Testis (tissue), 3 donors: ENCODE measurements around the gene PCID2. TPM values are rescaled to one million over a fixed set of nuclear protein-coding genes. Genes with fewer than 3 reads are reported as not detected.

ENCODE experiments used
- DNase-seq: peaks from one replicate; pipeline ENCODE4 v3.0.0-alpha.2; 2019
- H3K27ac ChIP-seq, 2 donors: fragments of 200-600 bp; sonication (generic); one replicate each; pipeline ENCODE4 v1.5.1; 2019
- H3K27me3 ChIP-seq: fragments of 200-600 bp; sonication (generic); one replicate; pipeline ENCODE4 v1.5.1; 2019
- H3K36me3 ChIP-seq: fragments of 200-600 bp; sonication (generic); one replicate; pipeline ENCODE4 v1.5.1; 2017; ENCODE audit warnings: low read depth; ENCODE audit errors: missing control alignments
- H3K4me1 ChIP-seq: fragments of 200-600 bp; sonication (generic); one replicate; pipeline ENCODE4 v1.5.1; 2019
- H3K4me3 ChIP-seq, 2 donors: fragments of 200-600 bp; sonication (generic); one replicate each; pipeline ENCODE4 v1.5.1; 2017 to 2019
- H3K9me3 ChIP-seq: fragments of 200-600 bp; sonication (generic); one replicate; pipeline ENCODE4 v1.5.1; 2017
- POLR2A ChIP-seq: fragments of 450-650 bp; IDR thresholded peaks from one replicate; pipeline ENCODE4 v1.6.1; 2017; ENCODE audit warnings: antibody characterized with exemption, mild to moderate bottlenecking, moderate library complexity
- WGBS, 2 donors: methylation state at CpG; one replicate each; pipeline ENCODE4 v1.1.5; 2018; 5-methylcytosine and 5-hydroxymethylcytosine counted together
- intact Hi-C: fragments of 100-400 bp; cut with DNase I; formaldehyde crosslinking; loops from one replicate; pipeline ENCODE4 v1.15.1; 2023; ENCODE audit warnings: low total_unique reads
- polyA plus RNA-seq: library from polyadenylated mRNA; stranded (reverse); fragments of 350-450 nt; fragmentation: Illumina TruSeq; extraction: RNeasy Lipid Tissue Mini Kit (QIAGEN cat#74804); gene quantifications from one replicate; pipeline ENCODE4 v1.2.3, GENCODE V29; 2014; ENCODE audit warnings: low read depth, low replicate concordance; ENCODE audit not compliant: insufficient read depth
- total RNA-seq, 2 donors: library from RNA; depleted of rRNA; stranded (reverse); fragments of >200 nt; gene quantifications; one replicate each; pipeline ENCODE4 v1.2.3, GENCODE V29; 2016
- TF ChIP-seq, protein P1 (sequence below), 3 experiments: fragments of 450-650 bp in 2 of 3; fragments of 200-600 bp in 1 of 3; sonication (generic) in 1 of 3; IDR thresholded peaks; one replicate each; pipeline ENCODE4 v1.5.1; 2016 to 2019; ENCODE audit warnings: antibody characterized with exemption in 3 of 3, mild to moderate bottlenecking in 2 of 3, moderate library complexity in 1 of 3

Gene PCID2
- total and polyA plus RNA-seq, 3 donors from 2014 or later, result 72.2 to 130 (median 73.4) TPM

DNA sequence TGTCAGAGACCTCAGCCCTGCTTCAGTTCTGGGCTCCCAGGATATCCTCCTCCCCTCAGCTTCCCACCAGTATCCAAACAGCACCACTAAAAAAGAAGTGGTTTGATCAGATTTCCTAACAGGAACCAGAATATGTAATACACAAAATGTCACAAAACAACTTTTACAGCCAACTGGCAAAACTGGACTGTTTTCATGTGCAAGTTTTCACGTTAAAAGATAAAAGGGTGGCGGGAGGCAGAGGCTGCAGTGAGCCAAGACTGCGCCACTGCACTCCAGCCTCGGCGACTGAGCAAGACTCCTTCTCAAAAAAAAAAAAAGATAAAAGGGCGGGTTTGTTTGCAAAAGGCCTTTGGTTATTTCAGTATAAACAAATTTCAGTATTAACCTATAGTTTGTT is 13.1 kb downstream of the PCID2 start:
- WGBS, 2 donors, result 79 to 82% methylated on average over 6 of the region's 6 CpGs

GRCh38 chr13:113192902-113193301 is 15.6 kb downstream of the PCID2 start:
- Histone ChIP-seq H3K36me3 (no peaks in the 10 kb centered on the region), H3K27ac (no peak overlapping the region), H3K4me3 (no peak overlapping the region), H3K27me3 (no peaks in the 10 kb centered on the region), H3K9me3 (no peaks in the 10 kb centered on the region), H3K4me1 (no peaks in the 10 kb centered on the region)
- TF ChIP-seq, protein P1, sequence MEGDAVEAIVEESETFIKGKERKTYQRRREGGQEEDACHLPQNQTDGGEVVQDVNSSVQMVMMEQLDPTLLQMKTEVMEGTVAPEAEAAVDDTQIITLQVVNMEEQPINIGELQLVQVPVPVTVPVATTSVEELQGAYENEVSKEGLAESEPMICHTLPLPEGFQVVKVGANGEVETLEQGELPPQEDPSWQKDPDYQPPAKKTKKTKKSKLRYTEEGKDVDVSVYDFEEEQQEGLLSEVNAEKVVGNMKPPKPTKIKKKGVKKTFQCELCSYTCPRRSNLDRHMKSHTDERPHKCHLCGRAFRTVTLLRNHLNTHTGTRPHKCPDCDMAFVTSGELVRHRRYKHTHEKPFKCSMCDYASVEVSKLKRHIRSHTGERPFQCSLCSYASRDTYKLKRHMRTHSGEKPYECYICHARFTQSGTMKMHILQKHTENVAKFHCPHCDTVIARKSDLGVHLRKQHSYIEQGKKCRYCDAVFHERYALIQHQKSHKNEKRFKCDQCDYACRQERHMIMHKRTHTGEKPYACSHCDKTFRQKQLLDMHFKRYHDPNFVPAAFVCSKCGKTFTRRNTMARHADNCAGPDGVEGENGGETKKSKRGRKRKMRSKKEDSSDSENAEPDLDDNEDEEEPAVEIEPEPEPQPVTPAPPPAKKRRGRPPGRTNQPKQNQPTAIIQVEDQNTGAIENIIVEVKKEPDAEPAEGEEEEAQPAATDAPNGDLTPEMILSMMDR (IDR thresholded peaks at IDR 0.05), result no peak
- TF ChIP-seq POLR2A, result no peak
- DNase-seq, result no peak
- 94 to 97% methylated on average over 2 of the region's 2 CpGs for WGBS, 2 donors
- intact Hi-C loops, result no loop called here

More for the DNA sequence above, 13.1 kb downstream of the PCID2 start:
- no peak overlapping the region for H3K4me3 ChIP-seq
- intact Hi-C loops, result no loop called here
- H3K27me3 ChIP-seq, result no peaks in the 10 kb centered on the region
- no peaks in the 10 kb centered on the region for H3K4me1 ChIP-seq
- TF ChIP-seq, protein P1 (IDR thresholded peaks at IDR 0.05), result no peak
- no peak for TF ChIP-seq POLR2A
- H3K36me3 ChIP-seq, result no peaks in the 10 kb centered on the region
- H3K9me3 ChIP-seq, result no peaks in the 10 kb centered on the region
- DNase-seq, result no peak
- H3K27ac ChIP-seq, result no peak overlapping the region

DNA sequence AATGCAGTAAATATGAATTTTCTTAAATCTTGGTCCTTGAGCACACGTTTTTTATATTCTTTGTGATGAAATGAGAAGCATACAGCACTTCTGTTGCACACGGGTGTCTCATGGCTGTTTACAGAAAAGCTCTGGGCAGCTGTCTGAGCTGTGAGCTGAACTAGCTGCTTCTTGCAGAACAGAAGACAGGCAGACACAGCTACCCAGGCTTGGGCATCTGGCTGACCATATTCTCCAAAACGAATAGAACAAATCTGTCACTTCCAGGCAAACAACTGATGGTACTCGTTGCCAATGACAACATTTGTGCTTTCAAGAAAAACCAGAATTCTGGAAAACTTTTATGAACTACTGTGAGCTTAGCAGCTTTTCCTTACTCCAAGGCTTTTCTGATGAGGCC is 16.2 kb downstream of the PCID2 start:
- no peak overlapping the region for H3K27ac ChIP-seq
- H3K4me3 ChIP-seq, result no peak overlapping the region
- intact Hi-C loops, result no loop called here
- H3K27me3 ChIP-seq, result no peaks in the 10 kb centered on the region
- no peak for TF ChIP-seq POLR2A
- TF ChIP-seq, protein P1 (IDR thresholded peaks at IDR 0.05), result no peak
- WGBS, 2 donors, result 83 to 84% methylated on average over 4 of the region's 4 CpGs
- H3K9me3 ChIP-seq, result no peaks in the 10 kb centered on the region
- DNase-seq, result no peak
- no peaks in the 10 kb centered on the region for H3K36me3 ChIP-seq
- H3K4me1 ChIP-seq, result no peaks in the 10 kb centered on the region

DNA sequence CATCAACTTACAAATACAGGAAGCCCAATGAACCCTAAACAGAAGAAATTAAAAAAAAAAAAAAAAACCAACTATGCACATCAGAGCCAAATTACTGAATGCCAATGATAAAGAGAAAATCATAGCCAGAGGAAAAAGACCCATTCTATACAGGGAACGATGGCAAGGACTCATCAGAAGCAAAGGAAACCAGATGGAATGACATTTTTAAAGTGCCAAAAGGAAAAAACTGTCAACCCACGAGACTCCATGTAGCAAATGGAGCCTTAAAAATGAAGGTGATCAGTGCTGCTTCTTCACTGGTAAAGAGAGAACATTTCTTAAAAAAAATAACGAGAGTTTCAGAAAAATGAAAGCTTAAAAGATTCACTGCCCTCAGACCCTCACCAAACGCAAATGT is 18.3 kb downstream of the PCID2 start:
- 85 to 89% methylated on average over 4 of the region's 4 CpGs for WGBS, 2 donors
- intact Hi-C loops, result no loop called here
- no peaks in the 10 kb centered on the region for H3K9me3 ChIP-seq
- no peaks in the 10 kb centered on the region for H3K27me3 ChIP-seq
- H3K27ac ChIP-seq, result no peak overlapping the region
- TF ChIP-seq, protein P1 (IDR thresholded peaks at IDR 0.05), result no peak
- TF ChIP-seq POLR2A, result no peak
- H3K36me3 ChIP-seq, result no peaks in the 10 kb centered on the region
- DNase-seq, result no peak
- H3K4me1 ChIP-seq, result no peaks in the 10 kb centered on the region
- H3K4me3 ChIP-seq, result no peak overlapping the region

DNA sequence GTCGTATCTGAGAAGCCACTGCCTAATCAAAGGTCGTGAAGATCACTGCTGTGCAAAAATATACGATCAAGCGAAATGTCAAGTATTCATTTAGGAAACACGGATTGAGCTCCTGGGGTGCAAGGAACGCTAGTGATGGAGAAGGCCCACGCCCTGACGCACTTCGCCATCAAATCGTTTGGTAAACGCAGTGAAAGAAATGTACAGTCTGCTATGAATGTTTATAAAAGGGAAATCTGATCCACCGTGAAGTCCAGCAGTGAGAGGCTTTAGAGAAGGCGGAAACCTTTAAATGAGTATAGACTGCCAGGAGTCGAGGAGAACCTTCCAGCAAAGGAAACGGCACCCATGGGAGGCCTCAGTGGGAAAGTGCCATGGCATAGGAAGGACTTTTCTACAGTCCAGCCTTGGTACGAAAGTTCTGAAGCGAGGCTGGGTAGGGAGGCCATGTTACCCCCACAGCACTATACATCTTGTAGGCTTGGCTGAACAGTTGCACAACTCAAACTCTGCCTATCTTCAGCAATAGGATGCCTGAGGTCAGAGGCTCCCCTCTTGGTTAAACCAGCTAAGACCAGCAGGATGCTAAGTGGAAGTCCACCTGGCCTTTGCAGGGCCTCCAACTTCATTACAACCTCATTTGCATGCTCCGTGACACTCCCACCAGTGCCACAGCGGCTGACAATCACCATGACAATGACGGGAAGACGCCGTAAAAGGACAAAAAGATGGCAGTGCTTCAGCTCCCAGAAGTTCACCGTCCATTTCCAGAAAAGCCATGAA is 20.4 kb downstream of the PCID2 start:
- DNase-seq, result no peak
- TF ChIP-seq POLR2A, result no peak
- TF ChIP-seq, protein P1 (IDR thresholded peaks at IDR 0.05), result no peak
- H3K9me3 ChIP-seq, result no peaks in the 10 kb centered on the region
- 94 to 95% methylated on average over 21 to 23 of the region's 23 CpGs for WGBS, 2 donors
- H3K4me1 ChIP-seq, result no peaks in the 10 kb centered on the region
- intact Hi-C loops, result no loop called here
- H3K4me3 ChIP-seq, result no peak overlapping the region
- H3K36me3 ChIP-seq, result no peaks in the 10 kb centered on the region
- no peaks in the 10 kb centered on the region for H3K27me3 ChIP-seq
- H3K27ac ChIP-seq, result no peak overlapping the region
